ENCODE results near the gene HAO2. TPM values are rescaled to one million over a fixed set of nuclear protein-coding genes. Genes with fewer than 3 reads are reported as not detected.

Gene HAO2
- total RNA-seq, 3 donors from 2014 or later (not counting 1 experiment from before 2014, with no cell fraction given) = not detected

GRCh38 chr1:119429687-119430086 is 61.1 kb downstream of the HAO2 start:
- H3K9me3 Mint-ChIP-seq = peaks cover 0 to 4% of the 10 kb centered on the region in 2 donors
- H3K36me3 ChIP-seq (ENCODE audit: control insufficient read depth, insufficient read depth, low read length) = no peaks in the 10 kb centered on the region
- H3K27me3 Mint-ChIP-seq (ENCODE audit: low read depth in 2 of 2) = no peaks in the 10 kb centered on the region
- no peaks in the 10 kb centered on the region for H3K27me3 ChIP-seq (ENCODE audit: control insufficient read depth, insufficient read depth, low read length)
- TF ChIP-seq CTCF (IDR thresholded peaks at IDR 0.05) = no peak
- H3K36me3 Mint-ChIP-seq = no peaks in the 10 kb centered on the region
- 77% methylated on average over 4 of the region's 4 CpGs for WGBS (ENCODE audit: insufficient coverage)
- ATAC-seq (no peak), DNase-seq (no peak)
- intact Hi-C loops (cut with micrococcal nuclease) = no loop called here
- no peaks in the 10 kb centered on the region for H3K4me1 Mint-ChIP-seq
- no peak overlapping the region for H3K4me3 ChIP-seq (ENCODE audit: low read length)
- no peak overlapping the region for H3K27ac Mint-ChIP-seq
- no peaks in the 10 kb centered on the region for H3K9me3 ChIP-seq (ENCODE audit: control insufficient read depth, insufficient read depth, low read length)
- no peak overlapping the region for H3K27ac ChIP-seq (ENCODE audit: low read length)
- H3K4me1 ChIP-seq (ENCODE audit: control insufficient read depth, insufficient read depth, low read length) = no peaks in the 10 kb centered on the region
- no peak overlapping the region for H3K4me3 Mint-ChIP-seq

DNA sequence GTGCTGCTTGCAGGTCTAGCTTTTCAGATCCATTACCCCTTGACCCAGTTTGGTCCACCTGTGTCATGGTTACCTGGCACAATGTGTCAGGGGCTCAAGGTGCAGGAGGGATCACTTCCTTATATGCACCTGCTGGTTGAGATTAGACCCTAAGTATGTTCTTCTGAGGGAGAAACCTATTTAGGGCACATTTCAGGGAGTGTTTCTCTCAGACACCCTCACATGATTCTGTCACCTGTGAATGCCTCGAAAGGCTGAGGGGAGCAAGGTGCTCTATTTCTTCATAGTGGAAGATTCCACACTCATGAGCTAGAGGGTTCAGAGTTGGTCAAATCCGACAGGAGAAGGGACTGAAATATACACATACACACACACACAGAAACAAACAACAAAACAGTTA is 61.9 kb downstream of the HAO2 start:
- H3K36me3 ChIP-seq (ENCODE audit: control insufficient read depth, insufficient read depth, low read length) = no peaks in the 10 kb centered on the region
- Mint-ChIP-seq H3K27ac (no peak overlapping the region), H3K9me3 (peaks cover 0 to 4% of the 10 kb centered on the region in 2 donors), H3K36me3 (no peaks in the 10 kb centered on the region), H3K4me1 (no peaks in the 10 kb centered on the region), H3K27me3 (ENCODE audit: low read depth in 2 of 2) (no peaks in the 10 kb centered on the region), H3K4me3 (no peak overlapping the region)
- 92% methylated on average over 2 of the region's 2 CpGs for WGBS (ENCODE audit: insufficient coverage)
- H3K27ac ChIP-seq (ENCODE audit: low read length) = no peak overlapping the region
- no peak for TF ChIP-seq CTCF (IDR thresholded peaks at IDR 0.05)
- H3K4me1 ChIP-seq (ENCODE audit: control insufficient read depth, insufficient read depth, low read length) = no peaks in the 10 kb centered on the region
- no peak overlapping the region for H3K4me3 ChIP-seq (ENCODE audit: low read length)
- DNase-seq (no peak), ATAC-seq (no peak)
- no peaks in the 10 kb centered on the region for H3K27me3 ChIP-seq (ENCODE audit: control insufficient read depth, insufficient read depth, low read length)
- H3K9me3 ChIP-seq (ENCODE audit: control insufficient read depth, insufficient read depth, low read length) = no peaks in the 10 kb centered on the region
- intact Hi-C loops (cut with micrococcal nuclease) = no loop called here

DNA sequence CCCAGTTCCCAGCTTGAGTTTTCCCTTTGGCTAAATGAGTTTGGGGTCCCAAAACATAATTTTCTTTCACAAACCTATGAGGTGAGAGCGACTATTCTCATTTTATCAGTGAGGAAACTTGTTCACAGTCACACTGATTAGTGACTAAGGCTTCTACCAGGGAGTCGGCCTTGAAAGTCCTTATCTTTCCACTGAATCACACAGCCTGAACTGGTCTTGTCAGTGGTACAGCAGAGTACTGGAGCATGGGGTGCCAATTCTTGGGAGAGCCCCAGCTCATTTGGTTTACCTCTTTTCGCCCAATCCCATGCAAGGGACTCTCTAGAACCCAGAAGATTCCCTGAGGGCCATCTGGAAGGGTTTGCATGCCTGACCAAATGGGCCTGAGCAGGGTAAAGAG is 63.3 kb downstream of the HAO2 start:
- Histone ChIP-seq H3K36me3 (ENCODE audit: control insufficient read depth, insufficient read depth, low read length) (no peaks in the 10 kb centered on the region), H3K4me1 (ENCODE audit: control insufficient read depth, insufficient read depth, low read length) (no peaks in the 10 kb centered on the region), H3K4me3 (ENCODE audit: low read length) (no peak overlapping the region), H3K27me3 (ENCODE audit: control insufficient read depth, insufficient read depth, low read length) (no peaks in the 10 kb centered on the region), H3K9me3 (ENCODE audit: control insufficient read depth, insufficient read depth, low read length) (no peaks in the 10 kb centered on the region), H3K27ac (ENCODE audit: low read length) (no peak overlapping the region)
- H3K36me3 Mint-ChIP-seq = no peaks in the 10 kb centered on the region
- intact Hi-C loops (cut with micrococcal nuclease) = no loop called here
- DNase-seq (no peak), ATAC-seq (no peak)
- no peaks in the 10 kb centered on the region for H3K27me3 Mint-ChIP-seq (ENCODE audit: low read depth in 2 of 2)
- no peaks in the 10 kb centered on the region for H3K4me1 Mint-ChIP-seq
- TF ChIP-seq CTCF (IDR thresholded peaks at IDR 0.05) = no peak
- H3K4me3 Mint-ChIP-seq = no peak overlapping the region
- H3K27ac Mint-ChIP-seq = no peak overlapping the region
- 79% methylated on average over 3 of the region's 3 CpGs for WGBS (ENCODE audit: insufficient coverage)
- H3K9me3 Mint-ChIP-seq = peaks cover 0 to 4% of the 10 kb centered on the region in 2 donors

DNA sequence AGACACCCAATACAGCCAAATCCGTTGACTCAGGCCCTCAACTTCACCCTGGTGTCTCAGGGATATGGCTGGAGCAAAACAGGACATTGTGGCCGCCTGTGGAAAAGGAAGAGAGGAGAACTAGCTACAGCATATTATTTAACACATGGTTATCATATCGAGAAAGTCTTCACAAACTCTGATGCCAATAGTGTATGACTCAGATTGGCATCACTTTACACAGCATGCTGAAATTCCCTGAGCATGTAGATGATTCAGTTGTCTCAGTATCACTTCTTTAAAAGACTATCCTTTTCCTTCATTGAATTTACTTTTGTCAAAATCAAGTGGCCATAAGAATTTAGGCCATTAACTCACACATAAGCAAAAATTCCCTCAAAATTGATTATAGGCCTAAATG is 66.5 kb downstream of the HAO2 start:
- Mint-ChIP-seq H3K36me3 (no peaks in the 10 kb centered on the region), H3K4me3 (no peak overlapping the region), H3K27me3 (ENCODE audit: low read depth in 2 of 2) (peaks cover 0 to 3% of the 10 kb centered on the region in 2 donors), H3K9me3 (peaks cover 3 to 6% of the 10 kb centered on the region in 2 donors), H3K4me1 (no peaks in the 10 kb centered on the region), H3K27ac (no peak overlapping the region)
- Histone ChIP-seq H3K9me3 (ENCODE audit: control insufficient read depth, insufficient read depth, low read length) (no peaks in the 10 kb centered on the region), H3K36me3 (ENCODE audit: control insufficient read depth, insufficient read depth, low read length) (no peaks in the 10 kb centered on the region), H3K27ac (ENCODE audit: low read length) (no peak overlapping the region), H3K4me3 (ENCODE audit: low read length) (no peak overlapping the region), H3K27me3 (ENCODE audit: control insufficient read depth, insufficient read depth, low read length) (no peaks in the 10 kb centered on the region), H3K4me1 (ENCODE audit: control insufficient read depth, insufficient read depth, low read length) (no peaks in the 10 kb centered on the region)
- intact Hi-C loops (cut with micrococcal nuclease) = no loop called here
- ATAC-seq = no peak
- no peak for TF ChIP-seq CTCF (IDR thresholded peaks at IDR 0.05)
- WGBS (ENCODE audit: insufficient coverage) = 88% methylated on average over 3 of the region's 3 CpGs
- DNase-seq = no peak

Data from natural killer cell (primary cell).